ENCODE data around the gene VRK1.

Gene VRK1

DNA sequence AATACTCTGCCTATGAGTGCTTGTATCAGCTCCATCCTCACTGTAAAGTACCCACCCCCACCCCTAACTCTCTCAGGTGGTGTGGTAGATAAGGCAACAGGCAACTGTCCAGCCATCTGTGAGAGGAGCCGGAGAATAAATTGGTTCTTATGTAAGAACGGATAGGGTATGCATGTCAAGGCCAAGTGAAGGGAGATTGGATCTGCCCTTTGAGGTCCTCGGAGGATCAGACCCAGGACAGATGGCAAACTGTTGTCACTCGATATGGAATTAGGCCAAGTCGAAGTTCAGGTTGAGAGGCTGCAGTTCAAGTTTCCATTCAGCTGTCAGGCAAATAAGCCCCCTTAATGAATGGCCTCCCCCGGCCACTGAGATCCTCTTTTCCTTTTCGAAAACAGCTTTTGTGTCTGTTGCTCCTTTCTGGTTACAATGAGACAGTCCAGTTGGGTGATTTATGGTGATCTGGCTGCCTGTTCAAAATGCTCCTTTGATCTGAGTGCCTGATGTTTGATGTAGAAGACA, 120.3 kb downstream of the VRK1 start:
- H3K9me2 ChIP-seq (replicated peaks; ENCODE audit: insufficient read depth, low read length), result no peaks in the 10 kb centered on the region
- H3K9ac ChIP-seq (ENCODE audit: low read length), result no peak overlapping the region
- no peaks in the 10 kb centered on the region for H3K36me3 ChIP-seq (ENCODE audit: low read length)

DNA sequence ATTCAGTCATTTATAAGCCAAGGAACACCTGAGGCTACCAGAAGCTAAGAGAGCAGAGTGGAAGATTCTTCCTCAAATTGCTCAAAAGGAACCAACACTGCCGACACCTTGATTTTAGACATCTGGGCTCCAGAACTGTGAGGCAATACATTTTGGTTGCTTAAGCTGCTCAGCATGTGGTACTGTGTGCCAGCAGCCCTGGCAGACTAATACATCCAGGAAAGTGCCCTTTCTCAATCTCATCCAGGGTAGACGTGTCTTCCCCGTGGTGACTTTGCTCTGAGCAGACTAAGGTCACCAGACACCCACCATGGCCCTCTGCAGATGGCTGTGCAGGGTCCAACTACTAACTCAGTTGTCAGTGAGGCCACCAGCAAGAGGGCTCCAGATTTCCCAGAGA, 122.8 kb downstream of the VRK1 start:
- TF ChIP-seq, protein P1, sequence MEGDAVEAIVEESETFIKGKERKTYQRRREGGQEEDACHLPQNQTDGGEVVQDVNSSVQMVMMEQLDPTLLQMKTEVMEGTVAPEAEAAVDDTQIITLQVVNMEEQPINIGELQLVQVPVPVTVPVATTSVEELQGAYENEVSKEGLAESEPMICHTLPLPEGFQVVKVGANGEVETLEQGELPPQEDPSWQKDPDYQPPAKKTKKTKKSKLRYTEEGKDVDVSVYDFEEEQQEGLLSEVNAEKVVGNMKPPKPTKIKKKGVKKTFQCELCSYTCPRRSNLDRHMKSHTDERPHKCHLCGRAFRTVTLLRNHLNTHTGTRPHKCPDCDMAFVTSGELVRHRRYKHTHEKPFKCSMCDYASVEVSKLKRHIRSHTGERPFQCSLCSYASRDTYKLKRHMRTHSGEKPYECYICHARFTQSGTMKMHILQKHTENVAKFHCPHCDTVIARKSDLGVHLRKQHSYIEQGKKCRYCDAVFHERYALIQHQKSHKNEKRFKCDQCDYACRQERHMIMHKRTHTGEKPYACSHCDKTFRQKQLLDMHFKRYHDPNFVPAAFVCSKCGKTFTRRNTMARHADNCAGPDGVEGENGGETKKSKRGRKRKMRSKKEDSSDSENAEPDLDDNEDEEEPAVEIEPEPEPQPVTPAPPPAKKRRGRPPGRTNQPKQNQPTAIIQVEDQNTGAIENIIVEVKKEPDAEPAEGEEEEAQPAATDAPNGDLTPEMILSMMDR (IDR thresholded peaks at IDR 0.05; ENCODE audit: insufficient read depth, low read length, poor library complexity, severe bottlenecking), result no peak
- no peak for TF ChIP-seq EZH2phosphoT487 (conservative IDR thresholded peaks at IDR 0.05; ENCODE audit: low read length)
- Histone ChIP-seq H3K9me3 (ENCODE audit: insufficient read depth, low read length) (no peaks in the 10 kb centered on the region), H3K36me3 (ENCODE audit: low read length) (no peaks in the 10 kb centered on the region), H3K27me3 (ENCODE audit: low read length) (no peaks in the 10 kb centered on the region), H3K27ac (ENCODE audit: low read depth, low read length) (no peak overlapping the region), H2AFZ (ENCODE audit: low read depth, low read length, severe bottlenecking) (no peak overlapping the region), H3K79me2 (ENCODE audit: insufficient read depth, low read length) (no peaks in the 10 kb centered on the region), H3K4me3 (ENCODE audit: insufficient read depth, low read length, poor library complexity, severe bottlenecking) (no peak overlapping the region), H3K9ac (ENCODE audit: low read length) (no peak overlapping the region), H4K20me1 (ENCODE audit: low read depth, low read length) (no peaks in the 10 kb centered on the region), H3K4me2 (ENCODE audit: low read depth, low read length, poor library complexity, severe bottlenecking) (no peak overlapping the region), H3K9me2 (replicated peaks; ENCODE audit: insufficient read depth, low read length) (no peaks in the 10 kb centered on the region), H3F3A (ENCODE audit: insufficient read depth) (no peaks in the 10 kb centered on the region)

More for the DNA sequence above, 120.3 kb downstream of the VRK1 start:
- TF ChIP-seq, protein P1 (IDR thresholded peaks at IDR 0.05; ENCODE audit: insufficient read depth, low read length, poor library complexity, severe bottlenecking), result no peak
- H3K4me2 ChIP-seq (ENCODE audit: low read depth, low read length, poor library complexity, severe bottlenecking), result no peak overlapping the region
- no peaks in the 10 kb centered on the region for H3K79me2 ChIP-seq (ENCODE audit: insufficient read depth, low read length)
- H3K9me3 ChIP-seq (ENCODE audit: insufficient read depth, low read length), result no peaks in the 10 kb centered on the region
- no peak overlapping the region for H3K4me3 ChIP-seq (ENCODE audit: insufficient read depth, low read length, poor library complexity, severe bottlenecking)
- no peak overlapping the region for H2AFZ ChIP-seq (ENCODE audit: low read depth, low read length, severe bottlenecking)
- no peaks in the 10 kb centered on the region for H4K20me1 ChIP-seq (ENCODE audit: low read depth, low read length)
- no peak overlapping the region for H3K27ac ChIP-seq (ENCODE audit: low read depth, low read length)
- H3K27me3 ChIP-seq (ENCODE audit: low read length), result no peaks in the 10 kb centered on the region
- H3F3A ChIP-seq (ENCODE audit: insufficient read depth), result no peaks in the 10 kb centered on the region

DNA sequence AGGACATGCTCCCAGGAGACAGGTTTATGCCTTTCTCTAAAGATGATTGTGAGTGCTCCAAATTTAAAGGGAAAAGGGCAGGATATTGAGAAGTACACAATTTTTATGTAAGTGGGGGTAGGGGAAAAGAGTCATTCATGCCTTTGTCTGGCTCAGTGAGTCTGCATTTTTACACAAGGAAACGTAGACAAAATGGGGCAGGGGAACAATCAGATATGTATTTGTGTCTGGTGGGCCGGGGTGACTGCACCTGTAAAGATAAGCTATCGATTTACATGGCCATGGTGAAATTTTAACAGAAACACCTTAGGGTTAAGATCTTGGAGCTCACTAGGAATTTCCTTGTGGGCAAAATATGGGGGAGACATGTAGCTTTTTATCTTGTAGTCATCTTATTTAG, 123.6 kb downstream of the VRK1 start:
- Histone ChIP-seq H3K4me2 (ENCODE audit: low read depth, low read length, poor library complexity, severe bottlenecking) (no peak overlapping the region), H3K9me3 (ENCODE audit: insufficient read depth, low read length) (no peaks in the 10 kb centered on the region), H3K9ac (ENCODE audit: low read length) (no peak overlapping the region), H3F3A (ENCODE audit: insufficient read depth) (no peaks in the 10 kb centered on the region), H3K4me3 (ENCODE audit: insufficient read depth, low read length, poor library complexity, severe bottlenecking) (no peak overlapping the region), H3K9me2 (replicated peaks; ENCODE audit: insufficient read depth, low read length) (no peaks in the 10 kb centered on the region), H4K20me1 (ENCODE audit: low read depth, low read length) (no peaks in the 10 kb centered on the region), H2AFZ (ENCODE audit: low read depth, low read length, severe bottlenecking) (no peak overlapping the region), H3K27ac (ENCODE audit: low read depth, low read length) (no peak overlapping the region), H3K79me2 (ENCODE audit: insufficient read depth, low read length) (no peaks in the 10 kb centered on the region), H3K27me3 (ENCODE audit: low read length) (no peaks in the 10 kb centered on the region), H3K36me3 (ENCODE audit: low read length) (no peaks in the 10 kb centered on the region)
- TF ChIP-seq, protein P1 (IDR thresholded peaks at IDR 0.05; ENCODE audit: insufficient read depth, low read length, poor library complexity, severe bottlenecking), result no peak
- TF ChIP-seq EZH2phosphoT487 (conservative IDR thresholded peaks at IDR 0.05; ENCODE audit: low read length), result no peak
